A549 (cell line): Measurements from ENCODE around the gene PABPC4L.

Experiments
- KDM1A ChIP-seq: fragments of 200-600 bp; sonication (generic); IDR thresholded peaks from 2 replicates; pipeline ENCODE4 v1.6.1; 2016; ENCODE audit warnings: low read depth, mild to moderate bottlenecking
- NFE2L2 ChIP-seq: fragments of 150-350 bp; conservative IDR thresholded peaks from 2 replicates; pipeline ENCODE4 v1.6.1; 2014; ENCODE audit warnings: low read length
- POLR2A ChIP-seq: IDR thresholded peaks from 2 replicates; pipeline ENCODE4 v1.6.1; 2012; ENCODE audit warnings: mild to moderate bottlenecking, low read length
- RCOR1 ChIP-seq: fragments of 150-350 bp; IDR thresholded peaks from 2 replicates; pipeline ENCODE4 v1.6.1; 2014; ENCODE audit warnings: antibody characterized with exemption, low read length, low read depth
- TP53 ChIP-seq: fragments of 250-450 bp; sonication (Bioruptor Pico); IDR thresholded peaks from 2 replicates; pipeline ENCODE4 v1.5.0; 2021; ENCODE audit warnings: mild to moderate bottlenecking, moderate library complexity
- USF2 ChIP-seq: fragments of 450-650 bp; IDR thresholded peaks from 2 replicates; pipeline ENCODE4 v1.6.1; 2014; ENCODE audit warnings: antibody characterized with exemption
- TF ChIP-seq, protein P1 (sequence below): fragments of >200 bp; sonication (Bioruptor Twin); formaldehyde crosslinking; IDR thresholded peaks from 3 replicates; pipeline ENCODE4 v1.5.1; 2016
- TF ChIP-seq, protein P2 (sequence below): fragments of >200 bp; sonication (Bioruptor Twin); formaldehyde crosslinking; IDR thresholded peaks from 3 replicates; pipeline ENCODE4 v1.6.1; 2016

- no peak for TF ChIP-seq TP53 (CRISPR knock-in tag)
- TF ChIP-seq NFE2L2 = no peak
- TF ChIP-seq, protein P1, sequence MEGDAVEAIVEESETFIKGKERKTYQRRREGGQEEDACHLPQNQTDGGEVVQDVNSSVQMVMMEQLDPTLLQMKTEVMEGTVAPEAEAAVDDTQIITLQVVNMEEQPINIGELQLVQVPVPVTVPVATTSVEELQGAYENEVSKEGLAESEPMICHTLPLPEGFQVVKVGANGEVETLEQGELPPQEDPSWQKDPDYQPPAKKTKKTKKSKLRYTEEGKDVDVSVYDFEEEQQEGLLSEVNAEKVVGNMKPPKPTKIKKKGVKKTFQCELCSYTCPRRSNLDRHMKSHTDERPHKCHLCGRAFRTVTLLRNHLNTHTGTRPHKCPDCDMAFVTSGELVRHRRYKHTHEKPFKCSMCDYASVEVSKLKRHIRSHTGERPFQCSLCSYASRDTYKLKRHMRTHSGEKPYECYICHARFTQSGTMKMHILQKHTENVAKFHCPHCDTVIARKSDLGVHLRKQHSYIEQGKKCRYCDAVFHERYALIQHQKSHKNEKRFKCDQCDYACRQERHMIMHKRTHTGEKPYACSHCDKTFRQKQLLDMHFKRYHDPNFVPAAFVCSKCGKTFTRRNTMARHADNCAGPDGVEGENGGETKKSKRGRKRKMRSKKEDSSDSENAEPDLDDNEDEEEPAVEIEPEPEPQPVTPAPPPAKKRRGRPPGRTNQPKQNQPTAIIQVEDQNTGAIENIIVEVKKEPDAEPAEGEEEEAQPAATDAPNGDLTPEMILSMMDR = no peak
- TF ChIP-seq POLR2A = no peak
- TF ChIP-seq USF2 = no peak
- TF ChIP-seq, protein P2, sequence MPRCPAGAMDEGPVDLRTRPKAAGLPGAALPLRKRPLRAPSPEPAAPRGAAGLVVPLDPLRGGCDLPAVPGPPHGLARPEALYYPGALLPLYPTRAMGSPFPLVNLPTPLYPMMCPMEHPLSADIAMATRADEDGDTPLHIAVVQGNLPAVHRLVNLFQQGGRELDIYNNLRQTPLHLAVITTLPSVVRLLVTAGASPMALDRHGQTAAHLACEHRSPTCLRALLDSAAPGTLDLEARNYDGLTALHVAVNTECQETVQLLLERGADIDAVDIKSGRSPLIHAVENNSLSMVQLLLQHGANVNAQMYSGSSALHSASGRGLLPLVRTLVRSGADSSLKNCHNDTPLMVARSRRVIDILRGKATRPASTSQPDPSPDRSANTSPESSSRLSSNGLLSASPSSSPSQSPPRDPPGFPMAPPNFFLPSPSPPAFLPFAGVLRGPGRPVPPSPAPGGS = no peak
- TF ChIP-seq KDM1A = no peak
- no peak for TF ChIP-seq RCOR1
These were observed 42.4 kb upstream of the PABPC4L start for GRCh38 chr4:134243742-134244713.
